Glutamatergic neuron (in vitro differentiated cells): ENCODE measurements around the gene KCTD11. TPM values are rescaled to one million over a fixed set of nuclear protein-coding genes. Genes with fewer than 3 reads are reported as not detected.

Experiments used
- DNase-seq: peaks from one replicate; pipeline ENCODE4 v3.0.0; 2022
- H3K27ac Mint-ChIP-seq: one replicate; pipeline ENCODE4 v1.8.0; 2020; ENCODE audit warnings: mild to moderate bottlenecking, mixed read lengths, inconsistent platforms; ENCODE audit not compliant: unreplicated experiment
- H3K27me3 Mint-ChIP-seq: one replicate; pipeline ENCODE4 v1.8.0; 2020; ENCODE audit warnings: mild to moderate bottlenecking, moderate library complexity, mixed read lengths, inconsistent platforms; ENCODE audit not compliant: unreplicated experiment
- H3K36me3 Mint-ChIP-seq: one replicate; pipeline ENCODE4 v1.8.0; 2020; ENCODE audit warnings: mild to moderate bottlenecking, mixed read lengths, inconsistent platforms; ENCODE audit not compliant: unreplicated experiment
- H3K4me1 Mint-ChIP-seq: one replicate; pipeline ENCODE4 v1.8.0; 2020; ENCODE audit warnings: mild to moderate bottlenecking, low read depth, mixed read lengths, inconsistent platforms; ENCODE audit not compliant: unreplicated experiment
- H3K4me3 Mint-ChIP-seq: one replicate; pipeline ENCODE4 v1.8.0; 2020; ENCODE audit warnings: mild to moderate bottlenecking, mixed read lengths, inconsistent platforms; ENCODE audit not compliant: unreplicated experiment
- H3K9me3 Mint-ChIP-seq: one replicate; pipeline ENCODE4 v1.8.0; 2020; ENCODE audit warnings: mild to moderate bottlenecking, moderate library complexity, mixed read lengths, inconsistent platforms; ENCODE audit not compliant: unreplicated experiment
- total RNA-seq: library from RNA; stranded (reverse); fragmentation: NEBNext Ultra II Directional; extraction: Animal tissue kit (Norgen Biotek cat#: 25700); gene quantifications from one replicate; pipeline ENCODE4 v1.2.1, GENCODE V29; 2021; ENCODE audit not compliant: unreplicated experiment
- TF ChIP-seq, protein P1 (sequence below): fragments of 200-600 bp; sonication (generic); IDR thresholded peaks from one replicate; pipeline ENCODE4 v1.5.0; 2021; ENCODE audit not compliant: partially characterized antibody, unreplicated experiment

Gene KCTD11
- total RNA-seq, 1 donor from 2014 or later = 2.2 TPM

DNA sequence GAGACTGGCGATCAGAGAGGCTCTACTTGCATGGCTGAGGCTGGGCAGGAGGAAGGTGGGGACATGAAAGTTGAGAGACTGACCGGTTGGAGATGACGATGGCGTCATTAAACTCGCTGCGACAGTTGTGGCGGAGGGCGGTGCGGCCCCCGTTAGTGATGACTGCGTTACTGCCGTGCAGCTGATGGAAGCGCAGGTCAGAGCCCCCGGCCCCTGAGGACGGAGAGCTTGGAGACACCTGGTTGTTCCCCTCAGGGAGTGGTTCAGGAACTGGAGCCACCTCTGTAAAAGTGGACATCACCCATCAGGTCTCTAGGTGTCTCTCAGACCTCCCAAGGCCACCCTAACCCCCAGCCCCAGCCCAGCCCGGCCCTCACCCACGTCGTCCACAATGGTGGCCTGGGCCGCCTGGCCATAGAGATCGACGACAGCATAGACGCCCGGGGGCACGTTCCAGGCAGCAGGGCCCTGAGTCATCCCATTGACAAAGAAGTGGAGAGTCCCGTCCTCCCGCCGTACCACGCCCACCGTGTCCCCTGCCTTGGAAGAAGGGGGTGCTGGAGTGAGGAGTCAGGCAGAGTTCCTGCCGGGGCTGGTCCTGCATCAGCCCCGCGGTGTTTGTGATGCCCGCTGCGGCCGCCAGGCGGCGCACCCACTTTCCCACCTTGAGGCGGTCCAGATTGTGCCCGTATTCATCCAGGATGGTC, 28.1 kb upstream of the KCTD11 start:
- TF ChIP-seq, protein P1, sequence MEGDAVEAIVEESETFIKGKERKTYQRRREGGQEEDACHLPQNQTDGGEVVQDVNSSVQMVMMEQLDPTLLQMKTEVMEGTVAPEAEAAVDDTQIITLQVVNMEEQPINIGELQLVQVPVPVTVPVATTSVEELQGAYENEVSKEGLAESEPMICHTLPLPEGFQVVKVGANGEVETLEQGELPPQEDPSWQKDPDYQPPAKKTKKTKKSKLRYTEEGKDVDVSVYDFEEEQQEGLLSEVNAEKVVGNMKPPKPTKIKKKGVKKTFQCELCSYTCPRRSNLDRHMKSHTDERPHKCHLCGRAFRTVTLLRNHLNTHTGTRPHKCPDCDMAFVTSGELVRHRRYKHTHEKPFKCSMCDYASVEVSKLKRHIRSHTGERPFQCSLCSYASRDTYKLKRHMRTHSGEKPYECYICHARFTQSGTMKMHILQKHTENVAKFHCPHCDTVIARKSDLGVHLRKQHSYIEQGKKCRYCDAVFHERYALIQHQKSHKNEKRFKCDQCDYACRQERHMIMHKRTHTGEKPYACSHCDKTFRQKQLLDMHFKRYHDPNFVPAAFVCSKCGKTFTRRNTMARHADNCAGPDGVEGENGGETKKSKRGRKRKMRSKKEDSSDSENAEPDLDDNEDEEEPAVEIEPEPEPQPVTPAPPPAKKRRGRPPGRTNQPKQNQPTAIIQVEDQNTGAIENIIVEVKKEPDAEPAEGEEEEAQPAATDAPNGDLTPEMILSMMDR = peak; percentile 92
- Mint-ChIP-seq H3K4me1 (peaks cover 8% of the 10 kb centered on the region), H3K27ac (no peak overlapping the region), H3K36me3 (no peaks in the 10 kb centered on the region), H3K27me3 (peaks cover 4% of the 10 kb centered on the region), H3K4me3 (no peak overlapping the region), H3K9me3 (peaks cover 3% of the 10 kb centered on the region)
- peak; percentile 86 for DNase-seq

DNA sequence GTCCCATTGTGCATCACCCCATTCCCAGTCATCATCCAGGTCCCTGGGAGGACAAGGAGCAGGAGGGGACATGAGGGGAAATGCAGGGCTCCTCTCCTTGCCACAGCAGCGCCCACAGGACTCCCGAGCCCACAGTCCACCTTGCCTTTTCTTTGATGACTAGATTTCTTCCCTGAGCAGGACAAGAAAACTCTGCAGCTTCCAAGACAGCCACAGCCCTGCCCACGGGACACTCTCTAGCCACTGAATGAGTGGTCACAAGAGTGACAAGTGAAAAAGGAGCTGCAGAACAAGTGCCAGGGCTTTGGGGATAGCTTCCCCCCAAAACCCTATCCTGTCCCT, 27.6 kb upstream of the KCTD11 start:
- Mint-ChIP-seq H3K27me3 (peaks cover 4% of the 10 kb centered on the region), H3K4me1 (peaks cover 8% of the 10 kb centered on the region), H3K9me3 (peaks cover 4% of the 10 kb centered on the region), H3K4me3 (no peak overlapping the region), H3K36me3 (no peaks in the 10 kb centered on the region), H3K27ac (no peak overlapping the region)
- TF ChIP-seq, protein P1 = no peak
- DNase-seq = no peak

DNA sequence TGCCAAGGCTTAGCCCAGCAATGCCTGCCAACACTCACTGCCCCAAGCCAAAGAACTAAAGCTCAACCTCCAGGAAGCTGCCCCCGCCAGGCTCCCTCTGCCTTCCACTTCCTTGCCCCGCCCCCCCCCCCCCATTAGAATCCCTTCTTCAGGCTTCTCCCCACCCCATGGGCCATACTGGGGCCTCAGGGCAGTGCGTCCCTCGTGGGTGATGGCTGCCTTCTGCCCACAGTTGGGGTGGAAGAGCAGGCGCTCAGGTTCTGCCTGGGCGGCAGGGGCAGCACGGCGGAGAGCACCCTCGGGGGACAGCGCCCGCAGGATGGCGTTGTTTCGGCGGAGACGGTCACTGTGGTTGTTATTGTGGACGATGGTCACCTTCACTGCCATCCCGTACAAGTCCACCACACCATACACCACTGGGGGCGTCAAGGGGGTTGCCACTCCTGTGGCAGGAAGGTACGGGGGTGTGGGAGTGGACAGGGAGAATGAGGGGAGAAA, 26.9 kb upstream of the KCTD11 start:
- TF ChIP-seq, protein P1 = no peak
- peaks cover 8% of the 10 kb centered on the region for H3K4me1 Mint-ChIP-seq
- H3K27me3 Mint-ChIP-seq = peaks cover 4% of the 10 kb centered on the region
- peaks cover 5% of the 10 kb centered on the region for H3K9me3 Mint-ChIP-seq
- H3K4me3 Mint-ChIP-seq = no peak overlapping the region
- H3K36me3 Mint-ChIP-seq = no peaks in the 10 kb centered on the region
- no peak for DNase-seq
- H3K27ac Mint-ChIP-seq = no peak overlapping the region

DNA sequence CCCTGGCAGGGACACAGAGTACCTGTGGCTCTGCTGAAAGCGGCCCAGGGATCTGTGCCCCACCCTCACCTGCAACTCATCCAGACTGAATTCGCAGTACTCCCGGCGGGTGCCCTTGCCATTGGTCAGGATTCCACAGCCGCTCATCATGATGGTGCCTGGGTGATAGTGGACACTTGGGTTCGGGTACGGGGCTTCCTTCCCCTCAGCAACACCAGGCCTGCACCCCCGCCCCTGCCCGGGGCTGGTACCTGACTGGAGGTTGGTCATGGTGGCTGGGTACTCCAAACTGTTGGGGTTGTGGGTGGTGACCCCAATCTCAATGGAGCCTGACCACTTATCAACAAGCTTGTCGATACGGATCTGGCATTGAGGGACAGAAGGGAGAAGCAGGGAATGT, 25.8 kb upstream of the KCTD11 start:
- peaks cover 8% of the 10 kb centered on the region for H3K4me1 Mint-ChIP-seq
- no peak overlapping the region for H3K27ac Mint-ChIP-seq
- TF ChIP-seq, protein P1 = no peak
- H3K36me3 Mint-ChIP-seq = no peaks in the 10 kb centered on the region
- peaks cover 2% of the 10 kb centered on the region for H3K27me3 Mint-ChIP-seq
- no peak for DNase-seq
- H3K9me3 Mint-ChIP-seq = peaks cover 5% of the 10 kb centered on the region
- no peak overlapping the region for H3K4me3 Mint-ChIP-seq

DNA sequence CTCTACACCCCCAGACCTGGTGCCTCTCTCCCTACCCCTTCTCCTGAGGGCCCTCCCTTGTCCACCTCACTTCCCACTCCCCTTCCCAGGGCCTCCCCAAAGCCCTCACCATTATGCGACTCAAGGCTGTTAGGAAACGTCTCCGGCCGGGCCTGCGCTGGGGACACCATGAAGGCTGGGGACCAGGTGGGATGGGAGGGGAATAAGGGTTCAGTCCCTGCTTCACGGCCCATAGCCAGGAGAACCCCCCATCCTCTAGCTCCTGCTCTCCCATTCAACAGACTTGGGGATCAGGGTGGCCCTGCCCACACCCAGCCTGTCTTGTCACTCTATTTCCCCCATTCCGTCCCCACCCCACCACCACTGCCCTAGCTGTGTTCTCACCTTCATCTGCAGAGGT, 24.9 kb upstream of the KCTD11 start:
- no peak overlapping the region for H3K4me3 Mint-ChIP-seq
- DNase-seq = no peak
- peaks cover 5% of the 10 kb centered on the region for H3K9me3 Mint-ChIP-seq
- no peaks in the 10 kb centered on the region for H3K36me3 Mint-ChIP-seq
- TF ChIP-seq, protein P1 = no peak
- H3K27ac Mint-ChIP-seq = no peak overlapping the region
- peaks cover 2% of the 10 kb centered on the region for H3K27me3 Mint-ChIP-seq
- H3K4me1 Mint-ChIP-seq = peaks cover 8% of the 10 kb centered on the region
